Spinal cord (tissue), 10 donors: ENCODE measurements around the gene CCDC117. TPM values are rescaled to one million over a fixed set of nuclear protein-coding genes. Genes with fewer than 3 reads are reported as not detected.
"Not testable (repeated sequence)": the region's sequence is repeated elsewhere in the genome, so short reads cannot be mapped to it uniquely, and the experiment has no call there.

Experiments used
- DNase-seq, 6 donors: peaks; one replicate each; pipeline versions ENCODE4 v3.0.0 to v3.0.0-alpha.2; 2013 to 2015; ENCODE audit warnings: low spot score in 6 of 6, low read depth in 4 of 6
- H3K27ac ChIP-seq: one replicate; pipeline ENCODE4 v1.5.1; 2013; ENCODE audit warnings: low read depth, low read length, control low read depth
- H3K27me3 ChIP-seq: one replicate; pipeline ENCODE4 v1.6.1; 2013; ENCODE audit warnings: low read length; ENCODE audit not compliant: control insufficient read depth, insufficient read depth
- H3K36me3 ChIP-seq: one replicate; pipeline ENCODE4 v1.6.1; 2013; ENCODE audit warnings: low read length; ENCODE audit not compliant: control insufficient read depth, insufficient read depth
- H3K4me1 ChIP-seq: one replicate; pipeline ENCODE4 v1.6.1; 2013; ENCODE audit warnings: low read length; ENCODE audit not compliant: control insufficient read depth, insufficient read depth
- H3K4me3 ChIP-seq: one replicate; pipeline ENCODE4 v1.5.1; 2013; ENCODE audit warnings: low read depth, low read length, control low read depth
- H3K9me3 ChIP-seq: one replicate; pipeline ENCODE4 v1.6.1; 2013; ENCODE audit warnings: low read length; ENCODE audit not compliant: control insufficient read depth, insufficient read depth
- WGBS: methylation state at CpG from one replicate; pipeline ENCODE4 v1.1.5; 2013; ENCODE audit warnings: missing lambda C conversion rate; ENCODE audit not compliant: insufficient coverage; 5-methylcytosine and 5-hydroxymethylcytosine counted together
- long read RNA-seq, 4 donors: transcript quantifications; one replicate each; lab custom pipeline, GENCODE V29; 2026
- polyA plus RNA-seq, 2 donors: library from polyadenylated mRNA; unstranded; fragments of 120-200 nt; gene quantifications; one replicate each; pipeline ENCODE4 v1.2.1, GENCODE V29; 2013; ENCODE audit not compliant: insufficient read length in 2 of 2
- total RNA-seq, 2 donors: library from RNA; depleted of rRNA in 1 of 2; stranded (reverse); fragments of 120-200 nt in 1 of 2; fragments of >200 nt in 1 of 2; gene quantifications; one replicate each; pipeline versions ENCODE4 v1.2.3 to v1.2.4, GENCODE V29; 2013 to 2014
- donor health status: healthy.

CCDC117 gene
- total RNA-seq: 10 to 100 TPM; 20.8 to 26.8 TPM
- polyA plus RNA-seq: 10 to 100 TPM; 12.9 to 18.4 TPM
- long read RNA-seq, donor 1, transcript CCDC117-201 (5 exons, 3,985 nt): major isoform, 6 of 6 reads
- long read RNA-seq, donor 1, partial matches to known transcripts: 0 of 6 reads
- long read RNA-seq, donor 1, other reads (novel, unspliced or antisense): 0 of 6 reads
- long read RNA-seq, donor 2, partial matches to known transcripts: 0 of 3 reads
- long read RNA-seq, donor 2, other reads (novel, unspliced or antisense): 0 of 3 reads
- long read RNA-seq, donor 3, transcript CCDC117-201 (5 exons, 3,985 nt): major isoform, 5 of 5 reads
- long read RNA-seq, donor 3, partial matches to known transcripts: 0 of 5 reads
- long read RNA-seq, donor 3, other reads (novel, unspliced or antisense): 0 of 5 reads
- long read RNA-seq, donor 4, transcript CCDC117-201 (5 exons, 3,985 nt): major isoform, 5 of 5 reads
- long read RNA-seq, donor 4, partial matches to known transcripts: 0 of 5 reads
- long read RNA-seq, donor 4, other reads (novel, unspliced or antisense): 0 of 5 reads

DNA sequence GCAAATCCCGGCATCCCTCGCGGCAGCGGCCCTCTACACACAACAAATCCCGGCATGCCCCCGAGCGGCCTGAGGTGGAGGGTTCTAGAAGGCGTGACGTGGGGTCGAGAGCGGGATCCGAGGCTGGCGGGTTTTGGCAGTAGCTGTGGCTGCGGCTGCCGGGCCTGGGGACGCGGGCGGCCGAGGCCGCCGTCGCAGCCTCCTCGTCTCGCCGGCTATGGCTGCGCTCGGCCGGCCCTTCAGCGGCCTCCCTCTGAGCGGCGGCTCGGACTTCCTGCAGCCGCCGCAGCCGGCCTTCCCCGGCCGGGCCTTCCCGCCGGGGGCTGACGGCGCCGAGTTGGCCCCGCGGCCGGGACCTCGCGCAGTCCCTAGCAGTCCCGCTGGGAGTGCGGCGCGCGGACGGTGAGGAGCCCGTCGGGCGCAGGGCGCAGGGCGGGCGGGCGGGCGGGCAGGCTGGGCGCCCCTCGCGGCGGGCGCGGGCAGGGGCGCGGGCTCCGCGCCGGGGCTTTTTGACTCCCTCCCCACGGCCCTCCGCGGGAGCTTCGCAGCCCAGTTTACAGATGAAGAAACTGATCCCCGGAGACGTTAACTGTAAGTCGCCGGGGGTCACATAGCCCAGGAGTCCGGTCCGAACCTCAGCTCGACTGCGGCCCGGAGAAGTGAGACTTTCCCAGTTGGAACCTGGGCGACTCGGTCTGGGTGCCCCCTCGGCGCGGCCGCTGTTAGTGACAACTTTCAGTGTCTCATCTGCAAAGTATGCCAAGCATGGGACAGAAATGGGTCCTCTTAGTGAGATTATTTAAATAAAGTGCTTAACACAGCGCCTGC lies at the start of gene CCDC117:
CCDC117 (plus strand) TSS at position 63 of the 828 bp plus-strand sequence; CDS start at position 218, 155 bp downstream.
- WGBS: under 1% methylated on average over 92 of the region's 92 CpGs
- peaks cover 10% of the 10 kb centered on the region for H3K4me1 ChIP-seq
- DNase-seq: peak; percentile 82 to 99 (median 91)
- peak within 1 kb of the TSS; percentile 89 for H3K27ac ChIP-seq
- no peaks in the 10 kb centered on the region for H3K9me3 ChIP-seq
- H3K36me3 ChIP-seq: peaks cover 32% of the 10 kb centered on the region
- H3K4me3 ChIP-seq: peak within 1 kb of the TSS; percentile 58
- no peaks in the 10 kb centered on the region for H3K27me3 ChIP-seq

- H3K36me3 ChIP-seq: no peaks in the 10 kb centered on the region
- H3K9me3 ChIP-seq: no peaks in the 10 kb centered on the region
- WGBS: no CpG with 5 or more reads among the region's 1 CpG
- DNase-seq: no peak
- no peak overlapping the region for H3K4me3 ChIP-seq
- H3K27me3 ChIP-seq: no peaks in the 10 kb centered on the region
- H3K4me1 ChIP-seq: no peaks in the 10 kb centered on the region
- no peak overlapping the region for H3K27ac ChIP-seq
Measured at GRCh38 chr22:28728002-28728401, 44.5 kb upstream of the CCDC117 start.

- no peak for DNase-seq
- no peaks in the 10 kb centered on the region for H3K4me1 ChIP-seq
- no peaks in the 10 kb centered on the region for H3K36me3 ChIP-seq
- 100% methylated on average over 3 of the region's 10 CpGs for WGBS
- no peak overlapping the region for H3K27ac ChIP-seq
- H3K27me3 ChIP-seq: no peaks in the 10 kb centered on the region
- H3K9me3 ChIP-seq: no peaks in the 10 kb centered on the region
- no peak overlapping the region for H3K4me3 ChIP-seq
Measured at GRCh38 chr22:28728621-28729313, 43.7 kb upstream of the CCDC117 start.

GRCh38 chr22:28730179-28730578 lies 42.3 kb upstream of the CCDC117 start:
- H3K9me3 ChIP-seq: no peaks in the 10 kb centered on the region
- 100% methylated on average over 2 of the region's 3 CpGs for WGBS
- no peak for DNase-seq
- no peak overlapping the region for H3K27ac ChIP-seq
- H3K4me1 ChIP-seq: no peaks in the 10 kb centered on the region
- H3K36me3 ChIP-seq: no peaks in the 10 kb centered on the region
- H3K4me3 ChIP-seq: no peak overlapping the region
- no peaks in the 10 kb centered on the region for H3K27me3 ChIP-seq

DNA sequence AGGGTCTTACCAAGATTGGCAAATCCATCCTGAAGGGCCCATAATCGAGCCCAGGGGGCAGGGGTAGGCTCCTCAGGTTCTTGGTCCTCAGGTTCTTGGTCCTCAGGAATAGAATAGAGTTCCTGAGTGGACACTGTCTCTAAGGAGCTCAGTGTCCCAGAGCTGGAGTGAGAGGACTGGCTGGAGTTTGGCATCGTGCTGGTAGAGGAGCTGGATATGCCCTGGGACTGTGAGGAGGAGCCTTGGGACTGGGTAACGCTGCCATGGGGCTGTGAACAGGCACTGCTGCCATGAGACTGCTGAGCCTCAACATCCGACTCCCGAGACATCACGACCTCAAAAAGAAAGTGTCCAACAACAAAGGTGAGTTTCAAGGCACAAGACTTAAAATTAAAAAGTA lies 38.1 kb upstream of the CCDC117 start:
- WGBS: 96% methylated on average over 3 of the region's 6 CpGs
- DNase-seq: no peak
- H3K9me3 ChIP-seq: no peaks in the 10 kb centered on the region
- no peaks in the 10 kb centered on the region for H3K4me1 ChIP-seq
- no peaks in the 10 kb centered on the region for H3K36me3 ChIP-seq
- no peaks in the 10 kb centered on the region for H3K27me3 ChIP-seq
- H3K27ac ChIP-seq: peak overlapping the region; percentile 30
- no peak overlapping the region for H3K4me3 ChIP-seq

DNA sequence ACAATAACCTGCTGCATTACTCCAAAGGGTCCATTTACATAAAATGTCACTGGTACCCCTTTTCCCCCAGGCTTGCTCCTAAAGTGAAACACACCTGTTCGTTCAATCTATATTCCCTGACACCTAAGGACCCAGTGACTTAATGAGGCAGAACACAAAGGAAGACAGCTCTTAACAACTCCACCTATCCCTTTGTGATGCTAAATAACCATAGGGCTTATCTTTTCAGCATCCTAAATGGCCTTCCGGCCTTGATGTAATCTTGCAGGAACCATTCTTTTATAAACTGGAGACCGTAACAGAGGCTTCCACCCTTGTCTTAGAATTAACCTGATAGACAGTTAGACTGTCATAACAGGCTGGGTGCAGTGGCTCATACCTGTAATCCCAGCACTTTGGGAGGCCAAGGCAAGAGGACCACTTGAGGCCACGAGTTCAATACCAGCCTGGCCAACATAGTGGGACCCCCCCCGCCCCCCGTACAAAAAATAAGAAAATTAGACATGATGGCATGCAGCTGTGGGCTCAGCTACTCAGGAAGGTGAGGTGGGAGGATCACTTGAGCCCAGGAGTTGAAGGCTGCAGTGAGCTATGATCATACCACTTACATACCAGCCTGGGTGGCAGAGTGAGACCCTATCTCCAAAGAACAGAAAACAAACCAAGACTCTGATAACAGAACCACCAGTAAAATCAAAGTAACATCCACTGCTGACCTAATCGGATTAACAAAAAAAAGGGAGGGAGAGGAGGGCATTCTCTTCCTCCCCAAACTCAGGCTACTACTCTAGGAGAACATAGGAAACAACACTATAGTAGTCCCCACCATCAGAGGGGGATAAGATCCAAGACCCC lies 36.0 kb upstream of the CCDC117 start:
- no peak for DNase-seq
- H3K9me3 ChIP-seq: no peaks in the 10 kb centered on the region
- no peaks in the 10 kb centered on the region for H3K36me3 ChIP-seq
- H3K27ac ChIP-seq: no peak overlapping the region
- no peak overlapping the region for H3K4me3 ChIP-seq
- H3K27me3 ChIP-seq: no peaks in the 10 kb centered on the region
- 69% methylated on average over 4 of the region's 7 CpGs for WGBS
- no peaks in the 10 kb centered on the region for H3K4me1 ChIP-seq

DNA sequence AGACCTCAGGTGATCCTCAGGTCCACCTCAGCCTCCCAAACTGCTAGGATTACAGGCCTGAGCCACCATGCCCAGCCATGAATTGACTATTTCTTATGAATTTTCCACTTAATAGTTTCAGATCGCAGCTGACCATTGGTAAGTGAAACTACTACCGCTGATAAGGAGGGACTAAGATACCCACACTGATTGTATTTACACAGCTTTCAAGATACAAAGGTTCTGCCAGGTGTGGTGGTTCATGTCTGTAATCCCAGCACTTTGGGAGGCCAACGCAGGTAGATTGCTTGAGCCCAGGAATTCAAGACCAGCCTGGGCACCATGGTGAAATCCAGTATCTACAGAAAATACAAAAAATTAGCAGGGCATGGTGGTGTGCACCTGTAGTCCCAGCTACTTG lies 34.8 kb upstream of the CCDC117 start:
- no peak for DNase-seq
- H3K9me3 ChIP-seq: no peaks in the 10 kb centered on the region
- no peak overlapping the region for H3K4me3 ChIP-seq
- no peaks in the 10 kb centered on the region for H3K36me3 ChIP-seq
- WGBS: 100% methylated on average over 1 of the region's 3 CpGs
- no peaks in the 10 kb centered on the region for H3K27me3 ChIP-seq
- no peak overlapping the region for H3K27ac ChIP-seq
- no peaks in the 10 kb centered on the region for H3K4me1 ChIP-seq

GRCh38 chr22:28738876-28739275 lies 33.6 kb upstream of the CCDC117 start:
- H3K4me3 ChIP-seq, H3K9me3 ChIP-seq, H3K36me3 ChIP-seq, H3K4me1 ChIP-seq, H3K27ac ChIP-seq, H3K27me3 ChIP-seq, DNase-seq: not testable (repeated sequence)
- WGBS: 95% methylated on average over 7 of the region's 8 CpGs
